HG02885 (cell line): Measurements from ENCODE around the gene IRF4.

Experiments used
- ATAC-seq: cut with Tn5 transposase; IDR thresholded peaks from one replicate; pipeline ENCODE4 v1.9.1; 2021; ENCODE audit warnings: mild to moderate bottlenecking; ENCODE audit not compliant: unreplicated experiment, poor library complexity

IRF4 gene

DNA sequence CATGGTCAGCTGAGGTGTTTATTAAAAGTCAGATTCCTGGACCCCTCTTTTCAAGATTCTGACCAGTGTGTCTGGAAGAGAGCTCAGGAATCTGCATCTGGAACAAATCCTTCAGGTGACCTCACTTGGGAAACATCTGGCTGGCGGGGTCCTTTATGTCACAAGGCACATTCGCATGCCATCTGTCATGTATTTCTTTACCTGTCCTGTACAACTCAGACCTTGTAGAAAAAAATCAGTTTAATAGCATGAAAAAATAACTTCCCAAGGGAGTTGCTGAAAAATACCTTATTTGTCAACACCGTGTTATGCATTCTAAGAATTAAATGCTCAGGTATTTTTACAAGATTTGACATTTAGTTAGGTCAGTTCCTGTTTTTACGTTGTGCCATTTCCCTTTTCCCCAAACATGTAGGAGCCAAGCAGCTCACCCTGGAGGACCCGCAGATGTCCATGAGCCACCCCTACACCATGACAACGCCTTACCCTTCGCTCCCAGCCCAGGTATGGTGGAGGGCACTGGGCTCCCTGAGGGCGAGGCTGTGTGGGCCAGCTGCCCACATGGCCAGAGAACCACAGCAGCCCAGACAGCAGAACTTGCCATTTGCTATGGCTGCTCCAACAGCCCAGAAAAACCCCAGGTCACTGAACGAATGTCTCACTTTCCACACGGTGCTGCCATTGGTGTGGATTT, 4.0 kb downstream of the IRF4 start:
- no peak for ATAC-seq

GRCh38 chr6:396126-396520, 4.6 kb downstream of the IRF4 start:
- ATAC-seq: no peak

- ATAC-seq: no peak
These were observed 5.5 kb downstream of the IRF4 start for GRCh38 chr6:397056-397455.

GRCh38 chr6:397604-398003, 6.1 kb downstream of the IRF4 start:
- ATAC-seq: no peak

DNA sequence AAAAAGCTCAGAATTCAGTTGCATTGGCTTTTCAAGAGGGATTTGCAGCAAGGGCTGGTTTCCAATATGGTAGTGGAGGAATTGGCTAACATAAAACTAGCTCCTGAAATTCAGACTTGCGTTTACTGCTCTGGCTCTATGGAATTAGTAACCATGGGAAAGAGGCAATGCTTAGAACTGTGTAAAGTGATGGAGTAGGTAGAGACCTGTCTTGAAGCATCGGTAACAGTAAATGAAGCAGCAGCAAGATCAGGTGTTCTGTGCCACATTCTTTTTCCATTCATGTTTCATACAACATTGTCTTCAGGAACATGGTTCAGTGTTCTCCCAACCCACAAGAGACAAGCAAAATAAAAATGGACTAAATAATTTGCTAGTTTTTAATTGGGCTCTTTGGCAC, 6.5 kb downstream of the IRF4 start:
- no peak for ATAC-seq

GRCh38 chr6:398558-399078, 7.1 kb downstream of the IRF4 start:
- ATAC-seq: no peak

GRCh38 chr6:399785-400534, 8.4 kb downstream of the IRF4 start:
- ATAC-seq: peak; percentile 69

DNA sequence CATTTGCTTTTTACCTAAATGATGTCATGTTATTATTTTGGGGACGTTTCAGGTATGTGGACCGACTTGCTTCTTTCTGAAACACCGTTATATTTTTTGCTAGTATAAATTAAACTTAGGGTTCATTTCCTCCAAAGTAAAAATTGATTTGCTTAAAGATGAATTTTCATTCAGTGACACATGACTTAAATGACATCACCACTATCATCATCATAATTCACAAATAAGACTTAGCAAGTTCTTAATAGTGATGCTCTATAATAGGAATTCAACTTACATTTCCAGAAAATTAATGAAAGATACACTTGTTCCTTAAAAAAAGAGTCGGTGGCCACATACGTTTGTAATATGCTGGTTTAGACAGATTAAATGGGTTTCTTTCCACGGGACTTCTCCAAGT, 9.3 kb downstream of the IRF4 start:
- no peak for ATAC-seq

DNA sequence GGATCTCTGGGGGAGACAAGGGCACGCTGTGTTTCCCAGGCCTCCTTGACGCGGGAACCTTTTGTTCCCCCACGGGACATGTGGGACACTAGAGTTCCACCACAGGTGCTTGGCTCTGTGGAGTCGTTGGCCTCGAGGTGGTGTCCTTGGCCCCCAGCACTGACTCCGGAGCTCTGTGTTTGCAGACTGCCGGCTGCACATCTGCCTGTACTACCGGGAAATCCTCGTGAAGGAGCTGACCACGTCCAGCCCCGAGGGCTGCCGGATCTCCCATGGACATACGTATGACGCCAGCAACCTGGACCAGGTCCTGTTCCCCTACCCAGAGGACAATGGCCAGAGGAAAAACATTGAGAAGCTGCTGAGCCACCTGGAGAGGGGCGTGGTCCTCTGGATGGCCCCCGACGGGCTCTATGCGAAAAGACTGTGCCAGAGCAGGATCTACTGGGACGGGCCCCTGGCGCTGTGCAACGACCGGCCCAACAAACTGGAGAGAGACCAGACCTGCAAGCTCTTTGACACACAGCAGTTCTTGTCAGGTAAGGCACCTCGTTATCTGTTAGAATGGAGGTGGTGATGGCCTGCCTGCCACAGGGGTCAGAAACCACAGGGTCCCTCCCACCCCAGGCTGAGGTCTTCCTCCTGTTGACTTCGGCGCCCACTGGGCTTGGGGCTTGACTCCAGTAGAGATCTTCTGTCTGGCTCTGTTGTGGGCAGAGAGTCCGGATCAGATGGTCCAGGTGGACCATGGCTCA, 9.9 kb downstream of the IRF4 start:
- no peak for ATAC-seq

DNA sequence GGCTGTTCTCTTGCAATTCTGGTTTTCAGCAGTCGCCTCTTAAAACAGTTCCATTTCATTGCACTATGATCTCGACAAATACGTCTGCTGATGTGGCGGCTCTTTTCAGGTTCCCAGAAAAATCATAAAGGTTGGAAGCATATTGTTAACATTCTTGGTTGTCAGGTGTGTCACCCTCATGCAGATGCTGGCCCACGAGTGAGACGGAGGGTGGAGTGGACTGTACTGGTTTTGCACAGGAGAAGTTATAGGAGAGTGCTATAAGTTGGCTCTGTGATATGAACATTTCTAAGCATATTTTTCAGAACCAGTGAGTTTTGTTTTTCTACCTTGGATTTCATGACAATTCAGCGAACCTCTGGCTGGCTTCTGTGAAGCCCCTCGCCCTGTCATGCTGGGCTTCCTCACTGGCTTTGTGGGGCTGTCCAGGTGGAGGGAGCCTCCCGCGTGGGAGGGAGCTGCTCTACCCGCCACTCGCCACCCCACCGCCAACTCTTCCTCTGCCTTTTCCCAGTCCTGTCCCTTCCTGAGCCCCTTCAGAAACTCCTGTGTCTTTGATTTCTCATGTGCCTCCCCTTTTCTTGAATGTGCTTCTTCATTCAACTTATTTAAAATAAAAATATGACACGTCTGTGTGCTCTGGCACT, 10.6 kb downstream of the IRF4 start:
- no peak for ATAC-seq

DNA sequence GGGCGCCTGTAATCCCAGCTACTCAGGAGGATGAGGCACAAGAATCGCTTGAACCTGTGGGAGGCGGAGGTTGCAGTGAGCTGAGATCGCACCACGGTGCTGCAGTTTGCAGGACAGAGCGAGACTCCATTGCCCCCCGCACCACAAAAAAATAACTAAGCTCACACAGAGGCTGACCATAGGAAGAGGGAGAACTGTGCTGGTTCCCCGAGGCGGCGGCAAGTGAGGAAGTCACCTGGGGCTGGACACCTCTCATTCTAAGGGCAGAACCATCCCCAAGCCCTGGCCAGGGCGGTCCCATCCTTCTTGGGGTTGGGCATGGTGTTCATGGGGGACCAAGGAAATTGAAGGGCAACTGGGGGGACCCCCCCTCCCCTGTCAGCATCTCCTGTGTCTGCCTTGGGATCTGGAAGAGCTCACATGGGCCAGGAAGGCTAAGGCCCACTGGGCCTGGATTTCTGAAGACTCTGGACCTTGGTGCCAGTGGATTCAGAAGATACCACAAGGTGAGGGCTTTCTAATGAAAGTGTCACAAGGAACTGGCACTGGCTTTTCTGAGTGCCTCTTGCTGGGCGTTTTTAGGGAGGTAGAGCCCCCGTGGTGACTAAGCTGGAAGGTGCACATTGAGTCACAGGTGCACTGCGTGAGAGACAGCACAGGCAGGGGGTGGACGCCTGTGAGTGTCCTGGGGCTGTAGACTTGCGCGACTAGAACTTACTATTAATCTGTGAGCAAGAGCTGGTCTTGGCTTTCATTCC, 11.5 kb downstream of the IRF4 start:
- no peak for ATAC-seq

GRCh38 chr6:403659-404655, 12.4 kb downstream of the IRF4 start:
- no peak for ATAC-seq

DNA sequence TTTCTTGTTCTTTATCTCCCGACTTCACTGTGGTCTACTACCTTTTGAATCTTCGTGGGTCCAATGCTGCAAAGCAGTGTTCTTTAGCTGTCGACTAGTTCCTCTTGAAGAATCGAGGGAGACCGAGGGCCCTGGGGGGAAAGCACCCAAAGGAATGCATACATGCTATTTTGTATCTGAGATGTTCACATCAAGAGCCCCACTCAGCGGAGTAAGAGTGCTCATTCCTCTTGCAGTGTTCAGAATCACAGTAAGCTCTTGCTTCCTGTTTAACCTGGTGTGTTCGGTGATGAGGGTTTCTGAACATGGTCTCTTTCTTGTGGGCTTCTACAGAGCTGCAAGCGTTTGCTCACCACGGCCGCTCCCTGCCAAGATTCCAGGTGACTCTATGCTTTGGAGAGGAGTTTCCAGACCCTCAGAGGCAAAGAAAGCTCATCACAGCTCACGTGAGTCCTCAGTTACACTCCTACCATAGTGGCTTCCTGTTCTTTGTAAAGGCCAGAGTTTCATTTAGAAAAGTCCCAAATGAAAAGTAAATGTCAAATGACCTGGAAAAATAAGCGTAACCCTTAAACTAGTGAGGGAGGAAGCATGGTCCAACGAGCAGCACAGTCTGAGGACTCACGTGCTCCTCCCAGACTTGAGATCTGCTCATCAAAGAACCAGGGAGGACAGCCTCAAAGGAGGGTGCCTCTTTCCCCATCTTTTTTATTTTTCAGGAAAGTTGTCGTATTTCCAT, 13.3 kb downstream of the IRF4 start:
- no peak for ATAC-seq

DNA sequence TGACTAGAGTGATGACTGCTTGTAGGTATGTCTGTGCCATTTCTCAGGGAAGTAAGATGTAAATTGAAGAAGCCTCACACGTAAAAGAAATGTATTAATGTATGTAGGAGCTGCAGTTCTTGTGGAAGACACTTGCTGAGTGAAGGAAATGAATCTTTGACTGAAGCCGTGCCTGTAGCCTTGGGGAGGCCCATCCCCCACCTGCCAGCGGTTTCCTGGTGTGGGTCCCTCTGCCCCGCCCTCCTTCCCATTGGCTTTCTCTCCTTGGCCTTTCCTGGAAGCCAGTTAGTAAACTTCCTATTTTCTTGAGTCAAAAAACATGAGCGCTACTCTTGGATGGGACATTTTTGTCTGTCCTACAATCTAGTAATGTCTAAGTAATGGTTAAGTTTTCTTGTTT, 16.6 kb downstream of the IRF4 start:
- no peak for ATAC-seq

GRCh38 chr6:408599-409102, 17.1 kb downstream of the IRF4 start:
- no peak for ATAC-seq

DNA sequence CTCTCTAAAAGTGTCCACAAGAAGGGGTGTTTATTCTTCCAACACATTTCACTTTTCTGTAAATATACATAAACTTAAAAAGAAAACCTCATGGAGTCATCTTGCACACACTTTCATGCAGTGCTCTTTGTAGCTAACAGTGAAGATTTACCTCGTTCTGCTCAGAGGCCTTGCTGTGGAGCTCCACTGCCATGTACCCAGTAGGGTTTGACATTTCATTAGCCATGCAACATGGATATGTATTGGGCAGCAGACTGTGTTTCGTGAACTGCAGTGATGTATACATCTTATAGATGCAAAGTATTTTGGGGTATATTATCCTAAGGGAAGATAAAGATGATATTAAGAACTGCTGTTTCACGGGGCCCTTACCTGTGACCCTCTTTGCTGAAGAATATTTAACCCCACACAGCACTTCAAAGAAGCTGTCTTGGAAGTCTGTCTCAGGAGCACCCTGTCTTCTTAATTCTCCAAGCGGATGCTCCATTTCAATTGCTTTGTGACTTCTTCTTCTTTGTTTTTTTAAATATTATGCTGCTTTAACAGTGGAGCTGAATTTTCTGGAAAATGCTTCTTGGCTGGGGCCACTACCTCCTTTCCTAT, 17.9 kb downstream of the IRF4 start:
- no peak for ATAC-seq

- ATAC-seq: no peak
These were observed 19.2 kb downstream of the IRF4 start for GRCh38 chr6:410555-411395.
